GM18508 (cell line): ENCODE measurements around the gene INHBB.

Experiments used
- ATAC-seq: cut with Tn5 transposase; IDR thresholded peaks from one replicate; pipeline ENCODE4 v1.9.1; 2021; ENCODE audit warnings: moderate number of reproducible peaks; ENCODE audit not compliant: insufficient read depth, unreplicated experiment

The INHBB gene

DNA sequence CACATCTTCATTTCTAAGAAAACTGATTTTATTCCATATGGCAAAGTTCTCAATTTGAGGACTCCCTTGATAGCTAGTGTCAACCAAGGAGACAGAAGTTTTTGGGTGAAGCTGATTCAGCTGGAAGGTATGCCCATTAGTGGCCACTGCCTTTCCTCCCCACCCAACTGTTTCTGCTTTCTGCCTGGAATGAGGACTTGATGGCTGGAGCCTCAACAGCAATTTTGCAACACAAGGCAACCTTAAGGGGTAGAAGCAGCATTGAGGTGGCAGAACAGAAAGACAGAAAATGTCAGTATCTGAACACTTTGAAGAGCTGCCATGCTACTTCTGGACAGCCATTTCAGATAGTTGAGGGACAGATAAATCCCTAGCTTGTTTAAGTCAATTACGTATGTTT is 47.0 kb downstream of the INHBB start:
- no peak for ATAC-seq

- ATAC-seq = no peak
Measured at GRCh38 chr2:120393456-120393855, 47.5 kb downstream of the INHBB start.

- ATAC-seq = no peak
Measured at GRCh38 chr2:120394764-120395163, 48.8 kb downstream of the INHBB start.

GRCh38 chr2:120395221-120396012 is 49.5 kb downstream of the INHBB start:
- no peak for ATAC-seq

- ATAC-seq = no peak
Measured at GRCh38 chr2:120396013-120396860, 50.3 kb downstream of the INHBB start.

DNA sequence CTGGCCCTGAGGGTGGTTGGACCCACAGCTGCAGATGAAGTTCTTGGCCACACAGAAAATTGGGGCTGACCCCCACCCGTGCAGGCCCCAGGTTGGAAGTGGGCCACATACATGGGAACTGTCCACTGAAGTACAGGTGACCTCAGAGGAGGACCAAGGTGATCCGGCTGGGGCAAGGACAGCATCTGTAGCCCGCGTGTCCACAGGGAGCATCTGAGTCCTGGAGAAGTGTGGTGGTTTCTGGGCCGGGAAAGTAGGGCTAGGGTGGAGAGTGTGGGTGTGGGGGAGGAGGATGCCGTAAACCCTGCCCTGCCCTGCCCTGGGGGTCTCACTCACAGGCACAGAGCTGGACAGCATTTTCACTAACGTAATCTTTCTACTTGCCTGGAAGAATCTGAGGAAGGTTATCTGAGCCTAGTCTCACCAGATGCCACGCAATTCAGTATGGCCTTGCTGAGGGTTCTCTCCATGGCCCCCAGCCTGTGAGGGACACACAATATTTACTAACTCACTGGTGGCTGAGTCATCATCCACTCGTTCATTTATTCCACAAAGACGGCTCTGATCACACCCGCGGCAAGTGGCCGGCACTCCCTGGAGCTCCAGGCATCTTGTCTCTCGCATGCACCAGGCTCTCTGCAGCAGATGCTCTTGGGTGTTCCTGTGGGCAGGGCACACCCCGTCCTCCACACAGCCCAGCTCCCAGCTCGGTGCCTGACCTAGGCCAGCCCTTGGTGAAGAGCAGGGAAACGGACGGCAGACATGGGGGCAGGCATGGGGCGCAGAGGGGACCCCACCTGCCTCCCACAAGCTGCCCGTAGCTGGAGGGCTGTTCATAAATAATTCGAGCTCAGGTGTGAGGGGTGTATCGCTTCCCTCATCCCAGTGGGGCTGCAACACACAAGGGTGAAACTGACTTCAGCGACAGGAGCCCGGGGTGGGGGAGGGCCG is 51.2 kb downstream of the INHBB start:
- no peak for ATAC-seq

- ATAC-seq = no peak
Measured at GRCh38 chr2:120398051-120398995, 52.4 kb downstream of the INHBB start.

GRCh38 chr2:120398996-120399888 is 53.3 kb downstream of the INHBB start:
- no peak for ATAC-seq

DNA sequence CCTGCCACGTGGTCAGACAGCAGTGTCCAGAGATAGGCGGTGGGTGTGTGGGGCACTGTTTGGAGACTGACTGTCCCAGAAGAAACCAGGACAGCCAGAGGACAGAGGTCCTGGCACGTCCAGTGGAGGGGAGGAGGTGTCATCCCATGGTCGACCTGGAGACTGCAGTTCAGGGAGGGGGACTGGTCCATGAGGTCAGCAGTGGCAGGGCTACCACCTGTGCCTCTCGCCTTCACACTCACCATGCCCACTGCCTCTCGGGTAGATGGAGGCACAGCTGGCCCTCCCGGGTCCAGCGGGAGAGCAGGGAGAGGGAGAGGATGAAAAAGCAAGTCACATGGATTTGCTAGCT is 53.9 kb downstream of the INHBB start:
- ATAC-seq = no peak

- no peak for ATAC-seq
Measured at GRCh38 chr2:120400551-120400950, 54.6 kb downstream of the INHBB start.
